Activated gamma-delta T cell treated with anti-CD3 and anti-CD28 coated beads, Interleukin-2, amount 50 U/mL, for 16 hours (primary cell): ENCODE results near the gene RFPL3.
"Not testable (repeated sequence)": the region's sequence is repeated elsewhere in the genome, so short reads cannot be mapped to it uniquely, and the experiment has no call there.

Experiments used
- DNase-seq: peaks from one replicate; pipeline ENCODE4 v3.0.0-alpha.2; 2020; ENCODE audit warnings: low read depth

RFPL3 gene

DNA sequence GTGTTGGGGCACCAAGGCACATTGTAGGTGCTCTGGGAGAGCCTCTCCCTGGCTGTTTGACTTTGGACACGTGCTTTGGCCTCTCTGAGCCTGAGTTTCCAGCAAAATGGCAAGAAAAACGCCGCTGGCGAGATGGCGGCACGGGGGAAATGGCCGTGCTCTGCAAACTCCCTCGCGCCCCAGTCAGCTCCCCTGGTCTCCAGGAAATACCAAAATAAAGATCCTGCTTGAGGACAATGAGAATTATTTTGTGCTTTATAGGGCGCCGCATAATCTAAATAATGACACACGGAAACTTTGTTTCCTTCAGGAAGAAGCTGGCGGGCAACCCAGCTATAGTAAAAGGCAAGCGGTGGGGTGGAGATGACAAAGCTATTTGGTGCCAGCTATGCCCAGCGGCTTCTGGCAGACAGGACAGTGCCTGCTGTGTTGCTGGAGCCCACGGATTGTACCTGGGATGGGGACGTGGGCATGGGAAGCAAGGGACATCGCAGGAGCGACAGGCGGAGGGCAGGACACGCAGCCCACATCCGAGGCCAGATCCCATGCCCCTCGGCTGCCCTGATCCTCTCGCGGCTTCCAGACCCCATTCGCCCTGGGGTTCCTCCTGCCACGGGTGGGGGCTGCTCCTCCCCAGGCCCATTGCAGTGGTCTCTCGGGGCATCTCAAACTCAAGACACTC is 26.3 kb upstream of the RFPL3 start:
- DNase-seq = no peak

DNA sequence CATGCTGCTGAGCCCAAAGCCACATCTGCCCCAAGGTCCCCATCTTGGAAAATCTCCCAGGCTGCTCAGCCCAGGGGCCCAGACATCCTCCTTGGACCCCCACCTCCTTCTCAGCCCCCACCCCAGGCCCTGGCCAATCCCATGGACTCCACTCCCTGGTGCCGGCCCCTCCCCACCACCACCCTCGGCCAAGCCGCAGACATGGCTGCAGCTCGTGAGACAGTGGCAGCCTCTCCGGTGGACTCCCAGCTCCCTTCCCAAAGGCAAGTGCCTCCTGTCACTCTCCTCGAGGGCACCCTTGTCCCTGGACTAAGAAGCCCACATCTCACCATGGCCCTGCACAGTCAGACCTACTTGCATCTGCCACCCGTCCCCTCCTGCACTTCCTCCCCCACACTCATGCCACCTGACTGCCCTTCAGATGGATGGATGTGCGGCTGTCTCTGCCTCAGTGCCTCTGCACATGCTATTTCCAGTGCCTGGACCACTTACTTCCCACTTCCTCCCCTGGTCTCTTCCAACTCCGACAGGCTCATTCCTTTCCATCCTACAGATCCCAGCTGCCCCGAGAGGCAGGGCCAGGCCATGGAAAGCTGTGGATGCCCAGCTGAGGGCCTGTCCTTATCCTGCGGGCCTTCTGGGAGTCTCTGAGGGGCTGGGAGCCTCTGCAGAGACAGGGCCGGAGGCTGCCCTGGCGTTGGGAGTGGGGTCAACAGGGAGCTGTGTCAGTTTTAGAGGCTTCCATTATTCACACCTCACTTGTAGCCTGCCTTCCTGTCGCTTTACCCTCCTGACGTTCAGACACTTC is 25.5 kb upstream of the RFPL3 start:
- DNase-seq = no peak

DNA sequence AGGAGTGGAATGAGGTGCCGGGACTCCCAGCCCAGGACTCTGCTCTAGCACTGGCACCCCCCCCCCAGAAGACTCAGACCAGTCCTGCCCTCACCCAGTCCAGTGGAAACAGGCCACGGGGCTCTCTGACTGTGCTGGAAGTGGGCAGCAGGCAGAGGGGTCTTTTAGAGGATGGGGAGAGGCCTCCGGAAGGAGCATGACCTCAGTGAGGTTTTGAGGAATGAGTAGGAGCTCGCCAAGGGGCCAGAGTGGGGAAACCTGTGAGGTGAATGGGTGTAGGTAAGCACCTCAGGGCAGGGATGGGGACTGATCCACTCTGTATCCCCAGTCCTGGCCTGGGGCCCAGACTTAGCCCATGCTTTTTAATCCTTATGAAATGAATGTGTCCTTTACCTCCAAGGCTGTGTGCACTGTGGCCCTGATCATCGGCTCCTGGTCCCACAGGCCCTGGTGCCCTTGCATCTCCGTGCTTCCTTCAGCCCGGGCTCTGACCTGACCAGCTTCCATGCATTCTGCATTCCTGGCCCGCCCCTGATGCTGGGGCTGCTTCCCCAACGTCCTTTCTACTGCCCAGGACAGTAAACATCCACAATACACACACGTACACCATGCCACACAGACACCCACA is 24.4 kb upstream of the RFPL3 start:
- no peak for DNase-seq

DNA sequence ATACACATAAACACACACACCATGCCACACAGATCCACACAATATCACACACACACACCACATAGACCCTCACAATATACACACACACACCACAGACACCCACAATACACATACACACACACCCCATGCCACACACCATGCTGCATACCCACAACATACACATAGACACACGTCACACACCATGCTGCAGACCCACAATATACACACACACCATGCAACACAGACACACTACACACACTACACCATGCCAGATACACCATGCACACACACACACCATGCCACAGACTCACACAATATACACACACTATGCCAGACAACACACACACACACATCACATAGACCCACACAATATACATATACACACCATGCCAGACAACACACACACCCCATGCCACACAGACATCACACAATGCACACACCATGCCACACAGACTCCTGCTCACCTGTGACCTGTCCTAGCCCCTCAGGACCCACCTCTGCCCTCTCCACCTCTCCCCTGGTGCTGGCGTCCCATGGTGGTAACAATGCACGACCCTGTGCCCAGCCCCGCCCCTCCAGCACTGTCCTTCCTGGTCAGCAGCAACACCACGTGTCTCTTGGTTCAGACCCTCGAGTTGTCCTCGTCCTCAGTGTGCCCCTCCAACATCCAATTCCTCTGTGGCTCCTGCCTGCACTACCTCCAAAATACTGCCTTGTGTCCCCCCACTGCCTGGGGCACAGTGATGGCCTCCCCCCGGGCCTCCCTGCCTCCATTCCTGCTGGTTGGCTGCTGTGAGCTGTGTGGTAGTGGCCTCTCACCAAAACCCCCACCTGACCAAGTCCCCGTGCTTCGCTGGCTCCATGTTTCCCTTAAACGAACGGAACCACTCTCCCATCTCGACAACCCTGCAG is 23.7 kb upstream of the RFPL3 start:
- DNase-seq = no peak

DNA sequence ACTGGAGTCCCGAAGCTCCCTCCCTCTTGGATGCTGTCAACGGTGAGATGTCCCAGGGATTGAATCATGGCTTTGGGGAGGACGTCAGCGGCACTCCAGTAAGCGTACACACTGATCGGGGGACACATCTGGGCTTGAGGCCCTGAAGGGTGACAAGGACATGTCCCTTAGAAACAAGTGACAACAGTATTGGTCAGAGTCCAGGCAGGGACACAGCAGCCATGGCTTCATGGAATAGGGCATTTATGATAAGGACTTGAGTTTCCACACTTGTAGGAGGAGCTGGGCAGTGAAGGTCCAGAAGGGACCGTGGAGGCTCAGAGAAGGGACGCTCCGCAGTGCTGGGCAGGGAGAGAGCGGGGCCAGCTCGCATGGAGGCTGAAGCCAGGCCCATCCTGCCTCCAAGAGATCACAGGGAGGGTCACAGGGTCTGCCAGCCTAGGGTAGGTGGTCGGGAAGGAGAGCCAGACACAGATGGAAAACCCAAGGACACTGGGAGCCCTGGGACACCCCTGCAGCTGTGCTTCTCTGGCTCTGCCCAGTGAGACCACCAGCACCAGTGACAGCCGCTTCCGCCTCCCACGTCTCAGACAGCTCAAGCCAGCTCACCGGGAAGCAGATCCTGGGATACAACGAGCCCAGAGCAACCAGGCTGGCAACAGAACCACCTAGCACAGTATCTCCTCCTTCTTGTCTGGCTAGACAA is 22.9 kb upstream of the RFPL3 start:
- DNase-seq = no peak

DNA sequence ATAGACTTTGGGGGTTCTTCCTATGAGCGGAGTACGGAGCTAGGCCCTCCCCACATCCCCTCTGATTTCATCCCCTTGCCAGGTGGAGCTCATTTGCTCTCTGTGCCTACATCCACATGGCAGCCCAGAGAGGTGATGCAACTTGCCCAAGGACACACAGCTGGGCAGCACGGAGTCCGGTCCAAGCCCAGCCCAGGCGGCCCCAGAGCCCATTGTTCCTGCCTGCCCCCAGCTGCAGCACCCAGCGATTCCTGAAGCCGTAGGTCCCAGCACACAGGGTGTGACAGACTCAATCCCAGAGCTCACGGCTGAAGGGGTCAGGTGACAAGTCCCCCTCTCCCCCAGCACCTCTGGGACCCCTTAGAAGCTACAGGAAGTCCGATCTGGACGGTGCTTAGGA is 22.2 kb upstream of the RFPL3 start:
- no peak for DNase-seq

DNA sequence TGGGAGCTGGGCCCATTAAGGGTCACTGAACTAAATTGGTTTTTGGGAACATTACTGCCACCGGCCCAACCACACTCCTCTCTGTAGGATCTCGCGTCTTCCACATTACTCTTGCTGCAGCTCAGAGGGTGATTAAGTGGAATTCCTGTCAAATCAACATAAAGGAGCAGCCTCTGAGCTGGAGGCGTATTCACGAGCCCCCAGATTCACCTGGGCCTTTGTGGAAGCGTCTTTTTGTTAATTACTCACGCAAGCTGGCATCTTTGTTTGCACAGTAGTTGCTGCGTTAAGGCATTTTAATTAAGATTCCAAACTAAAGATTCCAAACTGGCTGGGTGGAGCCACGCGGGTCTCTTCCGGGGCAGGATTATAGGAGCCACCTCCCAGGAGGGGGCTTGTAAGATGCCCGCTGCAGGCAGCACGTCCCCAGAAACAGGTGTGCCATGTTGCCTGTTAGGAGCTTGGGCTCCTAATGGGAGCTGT is 21.5 kb upstream of the RFPL3 start:
- DNase-seq = no peak

DNA sequence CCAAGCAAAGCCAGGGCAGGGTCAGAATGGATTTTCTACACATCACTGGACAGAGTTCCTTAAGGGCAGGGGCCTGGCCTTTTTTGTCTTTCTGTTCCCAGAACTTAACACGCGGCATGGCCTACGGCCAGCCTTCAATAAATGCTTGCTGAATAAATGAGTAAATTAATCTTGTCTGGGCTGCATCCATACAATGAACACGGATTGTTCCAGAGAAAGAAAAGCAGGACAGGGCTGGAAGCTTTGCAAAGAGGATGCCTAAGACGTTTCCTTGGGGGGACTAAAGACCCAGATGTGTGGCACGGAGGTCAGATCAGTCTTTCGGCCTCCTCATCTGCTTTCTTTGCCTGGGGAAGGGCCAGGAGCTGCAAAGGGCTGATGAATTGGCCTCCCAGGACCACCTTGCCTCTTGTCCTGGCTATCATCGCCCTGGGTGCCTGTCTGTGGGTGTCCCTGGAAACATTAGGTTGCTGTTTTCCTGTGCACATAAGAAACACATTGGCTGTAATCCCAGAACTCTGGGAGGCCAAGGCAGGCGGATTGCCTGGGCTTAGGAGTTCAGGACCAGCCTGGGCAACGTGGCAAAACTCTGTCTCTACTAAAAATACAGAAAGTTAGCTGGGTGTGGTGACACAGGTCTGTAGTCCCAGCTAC is 20.8 kb upstream of the RFPL3 start:
- DNase-seq = no peak

DNA sequence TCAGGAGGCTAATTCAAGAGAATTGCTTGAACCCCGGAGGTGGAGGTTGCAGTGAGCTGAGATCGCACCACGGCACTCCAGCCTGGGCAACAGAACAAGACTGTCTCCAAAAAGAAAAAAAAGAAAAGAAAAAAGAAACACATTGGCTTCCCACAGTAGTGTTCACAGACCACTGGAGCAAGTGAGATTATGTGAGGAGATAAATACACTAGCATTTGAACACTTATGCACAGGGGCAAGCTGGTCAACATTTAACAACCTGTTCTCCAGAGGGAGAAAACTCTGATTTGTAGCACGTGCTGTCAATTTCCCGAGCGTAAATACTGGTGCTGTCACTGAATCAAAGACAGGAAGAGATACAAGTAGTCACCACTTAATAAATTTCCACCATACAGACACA is 20.2 kb upstream of the RFPL3 start:
- DNase-seq = not testable (repeated sequence)

DNA sequence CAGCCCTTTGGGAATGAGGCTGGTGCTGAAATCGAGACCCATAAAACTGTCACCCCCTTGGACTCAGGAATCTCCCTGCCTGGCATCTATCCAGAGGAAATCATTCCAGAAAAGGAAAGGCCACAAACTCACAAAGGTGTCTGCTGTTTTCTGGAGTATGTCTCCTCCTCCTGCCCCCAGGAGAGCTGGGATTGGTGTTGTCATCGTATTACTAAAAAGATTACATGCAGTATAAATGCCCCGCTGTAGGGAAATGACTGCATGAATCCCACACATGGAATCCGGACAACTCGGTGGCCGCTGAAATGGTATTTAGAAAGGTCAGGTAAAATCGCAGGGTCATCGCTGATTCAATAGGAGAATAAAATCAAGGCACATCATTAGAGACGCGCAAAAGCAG is 18.9 kb upstream of the RFPL3 start:
- DNase-seq = no peak

DNA sequence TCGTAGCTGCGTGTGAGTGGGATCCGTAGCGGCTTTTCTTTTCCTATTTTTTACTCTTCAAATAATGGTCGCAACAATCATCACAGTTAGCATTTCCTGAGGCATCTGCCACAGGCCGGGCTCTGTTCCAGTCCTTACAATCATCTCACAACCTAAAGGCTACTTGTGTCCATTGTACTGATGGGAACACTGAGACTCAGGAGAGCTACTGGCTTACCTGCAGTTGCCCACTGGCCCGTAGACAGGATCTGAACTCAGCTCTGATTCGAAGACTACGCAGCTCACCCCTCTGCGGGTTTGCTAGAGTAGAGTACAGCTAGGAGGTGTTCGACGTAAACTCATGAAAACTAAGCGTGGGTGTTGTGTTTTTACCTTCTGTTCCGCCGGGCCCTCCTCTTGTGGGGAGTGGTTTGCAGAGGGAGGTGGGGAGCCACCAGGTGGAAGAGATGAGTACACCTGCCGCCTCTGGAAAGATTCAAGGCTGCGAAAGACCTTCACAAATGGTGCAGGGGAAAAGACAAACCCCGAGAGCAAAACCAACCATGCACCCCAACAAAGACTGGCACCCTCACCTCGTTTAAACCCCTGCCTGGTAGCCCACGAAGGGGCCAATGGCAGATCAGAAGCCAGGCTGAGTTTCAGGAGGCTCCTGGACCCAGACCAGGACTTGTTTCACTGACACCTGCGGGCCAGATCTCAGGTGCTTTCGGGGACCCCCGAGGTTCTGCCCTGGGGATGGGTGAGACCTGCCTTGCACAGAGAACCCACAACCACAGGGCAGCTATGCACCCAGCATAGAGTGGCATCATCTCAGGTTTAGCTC is 18.3 kb upstream of the RFPL3 start:
- no peak for DNase-seq

DNA sequence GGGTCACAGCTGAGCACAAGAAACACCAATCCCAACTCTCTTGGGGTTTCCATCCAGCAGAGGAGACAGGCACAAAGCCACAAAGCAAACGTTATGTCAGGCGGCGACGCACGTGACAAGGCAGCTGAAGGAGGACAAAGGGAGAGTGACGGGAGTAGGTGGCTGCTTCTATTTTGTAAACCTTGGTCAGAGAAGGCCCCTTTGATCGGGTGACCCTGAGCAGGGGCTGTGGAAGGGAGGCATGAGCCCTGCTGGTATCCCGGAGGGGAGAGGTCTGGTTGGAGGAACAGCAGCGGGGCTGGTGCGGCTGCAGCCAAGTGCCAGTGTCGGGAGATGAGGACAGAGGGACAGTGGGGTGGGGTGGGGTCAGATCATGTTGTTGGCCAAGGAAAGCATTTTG is 17.3 kb upstream of the RFPL3 start:
- no peak for DNase-seq

DNA sequence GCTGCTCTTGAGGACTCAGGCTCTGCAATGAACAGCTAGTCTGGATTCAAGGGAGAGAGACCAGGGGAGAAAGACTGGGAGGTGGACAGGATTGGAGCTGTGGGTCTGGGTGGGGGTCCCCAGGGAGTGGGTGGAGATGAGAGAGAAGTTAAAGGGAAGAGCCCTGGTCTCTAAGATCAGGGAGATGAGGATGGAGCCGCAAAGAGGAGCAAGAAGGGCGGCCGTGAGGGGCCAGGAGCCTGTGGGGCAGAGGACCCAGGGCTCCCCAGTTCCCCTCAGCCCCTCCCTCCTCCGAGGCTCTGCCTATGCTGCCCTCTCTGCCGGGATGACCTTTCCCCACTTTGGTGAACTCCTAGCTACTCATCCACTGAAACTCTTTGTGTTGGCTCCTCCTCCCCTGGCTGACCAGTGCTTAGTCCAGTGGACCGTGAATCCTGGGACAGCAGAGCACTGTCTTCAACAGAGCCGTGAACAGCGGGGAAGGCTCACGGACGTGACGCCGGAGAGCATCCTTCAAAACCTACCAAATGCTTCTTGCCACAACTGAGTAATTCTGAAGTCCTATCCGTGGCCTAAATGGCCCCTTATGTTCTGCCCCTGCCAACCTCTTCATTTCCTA is 16.4 kb upstream of the RFPL3 start:
- DNase-seq = no peak

DNA sequence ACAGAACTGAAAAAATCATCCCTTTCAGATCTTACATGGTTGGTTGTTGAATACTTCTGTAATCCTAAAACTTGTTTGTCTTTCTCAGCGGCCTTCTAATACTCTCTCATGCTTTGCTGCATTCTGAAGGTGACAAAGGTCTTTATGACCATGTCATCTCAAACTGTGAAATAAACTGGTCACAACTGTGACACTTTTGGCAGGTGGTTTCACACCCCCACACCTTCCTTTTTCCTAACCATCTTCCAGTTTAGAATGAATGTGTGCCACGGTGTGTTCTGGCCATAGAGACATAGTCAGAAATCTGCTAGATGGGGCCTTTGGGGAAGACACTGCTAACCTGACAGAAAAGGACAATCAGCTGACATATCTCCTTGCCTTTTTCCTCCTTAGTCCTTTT is 14.7 kb upstream of the RFPL3 start:
- DNase-seq = no peak

DNA sequence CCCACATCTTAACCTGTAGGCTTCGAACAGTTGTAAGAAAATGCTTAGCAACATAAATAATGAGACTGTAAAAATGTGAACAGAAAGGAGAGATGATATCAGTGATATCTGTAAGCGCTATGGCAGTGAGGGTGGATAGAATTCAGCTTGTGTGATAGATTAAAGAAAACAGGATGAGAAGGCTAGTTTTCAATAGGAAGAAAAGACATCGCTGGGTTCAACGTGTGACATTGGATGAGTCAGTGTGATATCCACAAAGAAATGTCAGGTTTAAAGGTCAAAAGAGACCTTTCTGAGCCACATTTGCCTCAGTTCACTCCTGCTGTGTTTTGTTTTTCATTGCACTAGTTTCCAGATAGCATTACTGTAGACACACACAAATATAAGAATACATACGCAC is 13.7 kb upstream of the RFPL3 start:
- DNase-seq = no peak

DNA sequence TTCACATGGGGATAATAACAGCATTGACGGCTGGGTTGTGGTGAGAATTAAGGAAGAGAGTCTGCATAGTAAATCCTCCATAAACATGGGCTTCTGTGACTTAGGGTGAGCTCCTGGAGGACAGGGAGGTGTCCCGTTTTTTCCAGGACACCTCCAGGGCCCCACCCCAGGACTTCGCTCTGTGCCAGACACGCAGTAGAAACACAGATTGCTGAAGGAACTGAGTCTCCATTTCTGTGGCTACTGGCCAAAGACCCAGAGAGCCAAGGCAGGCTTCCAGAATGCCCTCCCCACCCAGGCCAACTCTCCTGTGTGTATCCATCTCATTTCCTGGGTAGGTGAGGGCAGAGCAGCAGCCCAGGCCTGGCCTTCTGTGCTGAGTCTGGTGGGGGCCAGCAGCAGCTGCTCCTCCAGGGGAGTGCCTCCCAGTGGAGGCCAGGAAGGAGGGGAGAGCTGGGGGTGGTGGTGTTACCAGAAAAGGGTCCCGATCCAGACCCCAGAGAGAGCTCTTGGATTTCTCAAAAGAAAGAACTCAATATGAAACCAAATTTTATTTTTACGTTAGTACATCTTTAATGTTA is 9.5 kb upstream of the RFPL3 start:
- no peak for DNase-seq

DNA sequence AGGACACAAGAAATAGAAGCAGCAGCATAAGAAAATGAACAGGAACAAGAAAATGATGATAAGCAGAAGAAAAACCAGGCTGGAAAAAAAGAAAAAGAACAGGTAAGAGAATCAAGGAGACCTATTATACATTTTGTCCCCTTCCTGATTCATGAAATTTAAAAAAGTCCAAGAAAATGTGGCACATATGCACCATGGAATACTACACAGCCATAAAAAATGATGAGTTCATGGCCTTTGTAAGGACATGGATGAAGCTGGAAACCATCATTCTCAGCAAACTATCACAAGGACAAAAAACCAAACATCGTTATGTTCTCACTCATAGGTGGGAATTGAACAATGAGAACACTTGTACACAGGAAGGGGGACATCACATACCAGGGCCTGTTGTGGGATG is 5.8 kb upstream of the RFPL3 start:
- not testable (repeated sequence) for DNase-seq

DNA sequence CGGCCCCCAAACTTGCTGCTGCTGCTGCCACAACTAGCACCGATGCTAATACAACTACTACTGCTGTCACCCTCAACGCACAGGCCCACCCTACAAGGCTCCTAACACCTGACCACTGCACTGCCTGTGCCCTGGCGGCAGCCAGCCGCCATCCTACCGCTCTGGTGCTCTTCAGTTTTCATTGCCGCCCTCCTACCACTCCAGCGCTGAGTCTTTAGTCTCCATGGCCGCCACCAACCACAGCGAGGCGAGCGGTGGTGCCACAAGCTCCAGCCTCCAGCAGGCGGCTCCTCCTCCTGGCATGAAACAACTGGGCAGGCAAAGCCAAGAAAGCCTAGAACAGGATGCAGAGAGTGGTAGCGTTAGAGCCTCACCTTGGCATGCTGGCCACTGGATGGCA is 5.0 kb upstream of the RFPL3 start:
- DNase-seq = no peak

DNA sequence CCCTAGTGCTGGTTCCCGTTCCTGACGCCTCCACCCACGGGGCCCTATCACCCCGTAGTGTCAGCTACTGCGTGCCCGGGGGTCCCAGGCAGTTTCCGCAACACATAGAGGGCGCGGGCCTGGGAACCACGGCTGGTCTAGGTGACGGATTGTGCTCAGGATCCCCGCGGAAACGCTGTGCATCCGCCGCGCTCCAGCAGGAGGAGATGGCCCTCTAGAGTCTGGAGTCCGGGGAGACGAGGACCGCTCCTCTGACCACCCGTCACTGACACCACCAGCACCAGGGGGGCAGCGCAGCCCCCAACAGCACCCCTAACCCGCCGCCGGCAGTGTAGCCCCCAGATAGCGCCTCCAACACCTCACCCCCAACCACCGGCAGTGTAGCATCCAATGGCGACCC is 4.4 kb upstream of the RFPL3 start:
- no peak for DNase-seq
